Measurements from ENCODE around the gene MIA. TPM values are rescaled to one million over a fixed set of nuclear protein-coding genes. Genes with fewer than 3 reads are reported as not detected.
A peak's percentile ranks its signal among the peaks of the same experiment; 100 is the strongest.

The MIA gene
- total RNA-seq, 2 donors from 2014 or later = 3.5 TPM; not detected in 1

DNA sequence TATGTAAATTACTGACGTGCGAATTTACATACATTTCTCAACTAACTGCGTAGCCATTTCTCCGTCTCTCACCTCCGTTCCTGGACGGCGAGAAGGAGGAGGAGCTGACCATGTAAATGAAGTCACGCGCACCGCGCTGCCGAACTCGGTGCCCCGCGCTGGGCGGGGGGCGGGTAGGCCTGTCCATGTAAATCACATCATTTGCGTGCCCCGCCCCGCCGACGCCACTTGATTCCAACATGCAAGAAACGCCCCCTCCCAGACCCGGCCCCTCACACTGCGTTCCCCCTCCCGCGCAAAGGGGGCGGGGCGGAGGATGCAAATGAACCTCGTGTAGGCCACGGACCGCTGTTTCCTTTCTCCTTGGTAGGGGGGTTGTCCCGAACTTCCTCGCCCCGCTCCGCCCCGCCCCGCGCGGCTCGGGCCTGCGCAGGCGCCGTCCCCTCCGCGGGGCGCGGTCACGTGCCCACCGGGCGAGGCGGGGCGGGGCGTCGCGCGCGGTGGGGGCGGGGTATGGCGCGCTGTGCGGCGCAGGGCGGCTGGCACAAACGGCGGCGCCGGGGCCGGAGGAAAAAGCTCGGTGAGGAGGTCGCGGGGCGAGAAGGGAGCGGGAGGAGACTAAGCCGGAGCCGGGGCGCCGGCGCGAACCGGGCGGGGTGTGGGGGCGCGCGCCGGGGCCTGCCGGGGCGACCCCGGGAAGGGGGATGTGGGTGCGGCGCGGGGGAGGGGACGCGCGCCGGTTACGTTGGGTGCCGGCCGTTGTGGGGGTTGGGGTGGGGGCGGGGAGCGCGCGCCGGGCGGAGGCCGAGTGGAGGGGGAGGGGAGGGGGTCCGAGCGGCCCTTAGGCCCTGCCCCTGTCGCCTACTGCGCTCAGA is 23.6 kb downstream of the MIA start, which contains the start of gene EGLN2:
Gene EGLN2 (plus strand): TSS at position 509 of the 875 bp plus-strand sequence. CDS start 1,382 bp downstream, outside the sequence.
- TF ChIP-seq, protein P1, sequence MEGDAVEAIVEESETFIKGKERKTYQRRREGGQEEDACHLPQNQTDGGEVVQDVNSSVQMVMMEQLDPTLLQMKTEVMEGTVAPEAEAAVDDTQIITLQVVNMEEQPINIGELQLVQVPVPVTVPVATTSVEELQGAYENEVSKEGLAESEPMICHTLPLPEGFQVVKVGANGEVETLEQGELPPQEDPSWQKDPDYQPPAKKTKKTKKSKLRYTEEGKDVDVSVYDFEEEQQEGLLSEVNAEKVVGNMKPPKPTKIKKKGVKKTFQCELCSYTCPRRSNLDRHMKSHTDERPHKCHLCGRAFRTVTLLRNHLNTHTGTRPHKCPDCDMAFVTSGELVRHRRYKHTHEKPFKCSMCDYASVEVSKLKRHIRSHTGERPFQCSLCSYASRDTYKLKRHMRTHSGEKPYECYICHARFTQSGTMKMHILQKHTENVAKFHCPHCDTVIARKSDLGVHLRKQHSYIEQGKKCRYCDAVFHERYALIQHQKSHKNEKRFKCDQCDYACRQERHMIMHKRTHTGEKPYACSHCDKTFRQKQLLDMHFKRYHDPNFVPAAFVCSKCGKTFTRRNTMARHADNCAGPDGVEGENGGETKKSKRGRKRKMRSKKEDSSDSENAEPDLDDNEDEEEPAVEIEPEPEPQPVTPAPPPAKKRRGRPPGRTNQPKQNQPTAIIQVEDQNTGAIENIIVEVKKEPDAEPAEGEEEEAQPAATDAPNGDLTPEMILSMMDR (IDR thresholded peaks at IDR 0.05) = peak in 1 of 2 donors; percentile 20
- DNase-seq (ENCODE audit: low spot score) = peak; percentile 100
- Histone ChIP-seq H3K36me3 (peaks cover 21% of the 10 kb centered on the region), H3K4me1 (peaks cover 1 to 50% of the 10 kb centered on the region in 2 donors), H3K9me3 (no peaks in the 10 kb centered on the region), H3K4me3 (peak within 1 kb of the TSS; percentile 80 to 99), H3K27me3 (no peaks in the 10 kb centered on the region), H3K27ac (peak within 1 kb of the TSS; percentile 96 to 98)

DNA sequence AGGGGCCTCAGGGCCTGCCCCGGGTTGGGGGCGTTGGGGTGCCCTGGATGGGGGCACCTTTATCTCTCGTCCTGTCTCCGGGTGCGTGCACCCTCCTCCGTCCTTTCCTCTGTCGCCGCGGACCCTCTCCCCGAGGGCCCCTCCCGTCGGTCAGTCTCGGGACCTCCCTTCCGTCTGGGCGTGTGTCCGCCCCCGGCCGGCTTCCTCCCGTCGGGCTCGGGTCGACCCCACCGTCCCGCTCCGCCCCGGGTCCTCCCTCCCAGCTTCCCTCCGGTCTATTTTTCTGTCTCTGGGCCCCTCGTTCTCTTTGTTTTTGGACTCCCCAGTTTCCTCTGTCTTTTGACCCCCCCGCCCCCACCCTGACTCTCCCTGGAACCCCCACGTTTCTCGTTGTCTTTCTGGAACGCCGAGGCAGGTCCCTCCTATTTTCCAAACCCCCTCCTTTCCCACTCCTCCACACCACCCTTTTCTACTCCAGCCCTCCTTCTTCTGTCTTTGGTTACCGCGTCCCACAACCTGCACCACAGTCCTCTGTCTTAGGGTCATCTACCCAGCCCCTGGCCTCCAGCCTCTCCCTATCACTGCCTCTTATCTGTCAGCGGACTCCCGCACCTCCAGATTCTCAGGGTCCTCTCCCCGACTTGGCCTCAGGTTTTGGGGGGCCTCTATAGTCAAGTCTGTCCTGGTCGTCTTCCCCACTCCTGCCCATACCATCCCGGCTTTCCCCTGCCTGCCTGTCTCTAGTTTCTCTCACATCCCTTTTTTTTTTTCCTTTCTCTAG is 24.4 kb downstream of the MIA start:
- H3K4me3 ChIP-seq = peak overlapping the region; percentile 80 to 99
- no peak for DNase-seq (ENCODE audit: low spot score)
- peaks cover 3 to 58% of the 10 kb centered on the region in 2 donors for H3K4me1 ChIP-seq
- peak overlapping the region; percentile 96 to 98 for H3K27ac ChIP-seq
- TF ChIP-seq, protein P1 (IDR thresholded peaks at IDR 0.05) = no peak
- no peaks in the 10 kb centered on the region for H3K9me3 ChIP-seq
- peaks cover 21% of the 10 kb centered on the region for H3K36me3 ChIP-seq
- no peaks in the 10 kb centered on the region for H3K27me3 ChIP-seq

DNA sequence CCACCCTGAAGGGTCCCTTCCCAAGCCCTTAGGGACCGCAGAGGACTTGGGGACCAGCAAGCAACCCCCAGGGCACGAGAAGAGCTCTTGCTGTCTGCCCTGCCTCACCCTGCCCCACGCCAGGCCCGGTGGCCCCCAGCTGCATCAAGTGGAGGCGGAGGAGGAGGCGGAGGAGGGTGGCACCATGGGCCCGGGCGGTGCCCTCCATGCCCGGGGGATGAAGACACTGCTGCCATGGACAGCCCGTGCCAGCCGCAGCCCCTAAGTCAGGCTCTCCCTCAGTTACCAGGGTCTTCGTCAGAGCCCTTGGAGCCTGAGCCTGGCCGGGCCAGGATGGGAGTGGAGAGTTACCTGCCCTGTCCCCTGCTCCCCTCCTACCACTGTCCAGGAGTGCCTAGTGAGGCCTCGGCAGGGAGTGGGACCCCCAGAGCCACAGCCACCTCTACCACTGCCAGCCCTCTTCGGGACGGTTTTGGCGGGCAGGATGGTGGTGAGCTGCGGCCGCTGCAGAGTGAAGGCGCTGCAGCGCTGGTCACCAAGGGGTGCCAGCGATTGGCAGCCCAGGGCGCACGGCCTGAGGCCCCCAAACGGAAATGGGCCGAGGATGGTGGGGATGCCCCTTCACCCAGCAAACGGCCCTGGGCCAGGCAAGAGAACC is 25.1 kb downstream of the MIA start:
- peak overlapping the region; percentile 96 to 98 for H3K27ac ChIP-seq
- TF ChIP-seq, protein P1 (IDR thresholded peaks at IDR 0.05) = no peak
- H3K27me3 ChIP-seq = no peaks in the 10 kb centered on the region
- no peak for DNase-seq (ENCODE audit: low spot score)
- H3K36me3 ChIP-seq = peaks cover 21% of the 10 kb centered on the region
- H3K4me3 ChIP-seq = peak overlapping the region; percentile 80 to 99
- peaks cover 3 to 65% of the 10 kb centered on the region in 2 donors for H3K4me1 ChIP-seq
- H3K9me3 ChIP-seq = no peaks in the 10 kb centered on the region

DNA sequence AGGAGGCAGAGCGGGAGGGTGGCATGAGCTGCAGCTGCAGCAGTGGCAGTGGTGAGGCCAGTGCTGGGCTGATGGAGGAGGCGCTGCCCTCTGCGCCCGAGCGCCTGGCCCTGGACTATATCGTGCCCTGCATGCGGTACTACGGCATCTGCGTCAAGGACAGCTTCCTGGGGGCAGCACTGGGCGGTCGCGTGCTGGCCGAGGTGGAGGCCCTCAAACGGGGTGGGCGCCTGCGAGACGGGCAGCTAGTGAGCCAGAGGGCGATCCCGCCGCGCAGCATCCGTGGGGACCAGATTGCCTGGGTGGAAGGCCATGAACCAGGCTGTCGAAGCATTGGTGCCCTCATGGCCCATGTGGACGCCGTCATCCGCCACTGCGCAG is 25.7 kb downstream of the MIA start:
- Histone ChIP-seq H3K4me3 (peak overlapping the region in 1 of 2 donors; percentile 80), H3K27me3 (no peaks in the 10 kb centered on the region), H3K36me3 (peaks cover 21% of the 10 kb centered on the region), H3K9me3 (no peaks in the 10 kb centered on the region), H3K4me1 (peaks cover 3 to 71% of the 10 kb centered on the region in 2 donors), H3K27ac (peak overlapping the region; percentile 86 to 96)
- TF ChIP-seq, protein P1 (IDR thresholded peaks at IDR 0.05) = no peak
- DNase-seq (ENCODE audit: low spot score) = no peak

DNA sequence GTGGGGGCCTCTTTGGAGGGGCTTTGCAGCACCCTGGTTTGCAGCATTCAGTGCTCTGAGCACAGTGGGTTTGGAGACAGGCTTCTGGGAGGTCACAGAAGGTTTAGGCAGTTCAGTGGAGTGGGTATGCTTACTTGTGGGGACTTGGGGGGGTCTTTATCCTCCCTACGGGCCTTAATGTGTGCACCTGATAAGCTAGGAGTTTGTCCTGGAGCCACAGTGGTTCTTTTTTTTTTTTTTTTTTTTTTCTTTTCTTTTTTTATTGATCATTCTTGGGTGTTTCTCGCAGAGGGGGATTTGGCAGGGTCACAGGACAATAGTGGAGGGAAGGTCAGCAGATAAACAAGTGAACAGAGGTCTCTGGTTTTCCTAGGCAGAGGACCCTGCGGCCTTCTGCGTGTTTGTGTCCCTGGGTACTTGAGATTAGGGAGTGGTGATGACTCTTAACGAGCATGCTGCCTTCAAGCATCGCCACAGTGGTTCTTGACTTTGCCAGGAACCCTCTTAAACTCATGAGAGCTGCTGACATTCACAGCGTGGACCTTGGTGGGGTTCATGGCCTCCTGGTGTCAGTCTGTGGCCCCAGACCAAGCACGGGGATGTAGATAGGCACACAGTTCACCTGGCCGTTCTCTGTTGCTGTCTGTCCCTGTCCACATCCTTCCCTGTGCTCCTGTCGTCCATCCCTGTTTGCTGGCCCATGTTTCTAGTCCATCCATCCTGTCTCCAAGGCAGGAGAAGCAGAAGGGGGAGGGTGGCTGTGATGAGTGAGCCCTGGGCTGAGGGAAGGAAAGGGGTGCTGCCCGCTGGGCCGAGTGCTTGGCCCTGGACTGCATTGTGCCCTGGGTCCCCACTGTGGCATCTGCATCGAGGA is 26.3 kb downstream of the MIA start:
- Histone ChIP-seq H3K27ac (peak overlapping the region; percentile 86 to 96), H3K4me3 (peak overlapping the region in 1 of 2 donors; percentile 80)
- TF ChIP-seq, protein P1 (IDR thresholded peaks at IDR 0.05) = no peak

More for the DNA sequence above, 26.3 kb downstream of the MIA start:
- no peaks in the 10 kb centered on the region for H3K9me3 ChIP-seq
- H3K27me3 ChIP-seq = no peaks in the 10 kb centered on the region
- DNase-seq (ENCODE audit: low spot score) = no peak
- peaks cover 21% of the 10 kb centered on the region for H3K36me3 ChIP-seq
- H3K4me1 ChIP-seq = peaks cover 3 to 77% of the 10 kb centered on the region in 2 donors
